Measurements from ENCODE around the gene METTL24. TPM values are rescaled to one million over a fixed set of nuclear protein-coding genes. Genes with fewer than 3 reads are reported as not detected.

METTL24 gene
- total RNA-seq, 1 experiment from 2014 or later, result 0.61 TPM

GRCh38 chr6:110328259-110328658, 29.9 kb downstream of the METTL24 start:
- Histone ChIP-seq H3K27me3 (ENCODE audit: insufficient read depth, low read length) (no peaks in the 10 kb centered on the region), H4K91ac (ENCODE audit: insufficient read length, low read depth, low read length) (no peak overlapping the region), H3K79me1 (ENCODE audit: insufficient read depth, low read depth, low read length, poor library complexity, severe bottlenecking) (no peaks in the 10 kb centered on the region), H3T11ph (ENCODE audit: low read length) (no peak overlapping the region), H2AFZ (ENCODE audit: low read length) (no peak overlapping the region), H3K14ac (ENCODE audit: insufficient read depth, low read length) (no peak overlapping the region), H3K9ac (ENCODE audit: extremely low read depth, insufficient read length, low read length) (no peak overlapping the region), H4K8ac (replicated peaks; ENCODE audit: insufficient read length, low read depth, low read length) (no peak overlapping the region), H3K79me2 (ENCODE audit: insufficient read depth, low read length) (no peaks in the 10 kb centered on the region), H2AK5ac (ENCODE audit: insufficient read length, low read length) (no peak overlapping the region), H2BK120ac (ENCODE audit: low read depth, low read length, poor library complexity, severe bottlenecking) (no peak overlapping the region), H4K5ac (ENCODE audit: insufficient read length, low read depth, low read length) (no peak overlapping the region), H3K4me2 (ENCODE audit: insufficient read depth, insufficient read length, low read length) (no peak overlapping the region), H3K27ac (ENCODE audit: insufficient read length, low read depth, low read length) (no peak overlapping the region), H3K18ac (ENCODE audit: insufficient read length, low read depth, low read length) (no peak overlapping the region), H3K4me1 (ENCODE audit: insufficient read depth, low read length) (no peaks in the 10 kb centered on the region; the same call in 1 of the 2 replicates), H2BK20ac (ENCODE audit: low read depth, low read length, poor library complexity, severe bottlenecking) (no peak overlapping the region), H3K56ac (ENCODE audit: insufficient read length, low read depth, low read length) (no peak overlapping the region), H2BK12ac (ENCODE audit: insufficient read length, low read depth, low read length) (no peak overlapping the region), H3K23ac (ENCODE audit: insufficient read length, low read depth, low read length) (no peak overlapping the region), H3K4ac (ENCODE audit: low read depth, low read length) (no peak overlapping the region), H2BK5ac (ENCODE audit: insufficient read length, low read length) (no peak overlapping the region), H2BK15ac (ENCODE audit: low read depth, low read length) (no peak overlapping the region), H3K23me2 (ENCODE audit: insufficient read length, low read depth, low read length, poor library complexity, severe bottlenecking) (peaks cover 3% of the 10 kb centered on the region), H4K20me1 (ENCODE audit: control insufficient read depth, insufficient read depth, insufficient read length) (no peaks in the 10 kb centered on the region), H3K9me3 (ENCODE audit: control insufficient read depth, low read depth, low read length) (no peaks in the 10 kb centered on the region)
- DNase-seq, result no peak
- no CpG with 5 or more reads among the region's 2 CpGs for WGBS (ENCODE audit: extremely low coverage, insufficient read length, low lambda C conversion rate)
- Mint-ChIP-seq H3K4me3 (no peak overlapping the region), H3K4me1 (peaks cover 32 to 52% of the 10 kb centered on the region in 2 experiments), H3K36me3 (ENCODE audit: insufficient read depth in 1 of 3, low read depth in 3 of 3) (no peaks in the 10 kb centered on the region), H3K27me3 (ENCODE audit: low read depth) (peaks cover 5% of the 10 kb centered on the region), H3K9me3 (no peaks in the 10 kb centered on the region), H3K27ac (no peak overlapping the region)
- TF ChIP-seq CTCF (conservative IDR thresholded peaks at IDR 0.05), result no peak

Measured in H9 (cell line).